Upper lobe of right lung (tissue), 1 donor: ENCODE measurements around the gene CRYGS. TPM values are rescaled to one million over a fixed set of nuclear protein-coding genes. Genes with fewer than 3 reads are reported as not detected.

Experiments
- ATAC-seq: fragments of 200-7000 bp; cut with Tn5 transposase; one replicate; pipeline ENCODE4 v1.9.1; 2020; ENCODE audit warnings: mild to moderate bottlenecking, moderate library complexity
- DNase-seq: peaks from one replicate; pipeline ENCODE4 v3.0.0-alpha.2; 2020
- H3K27ac ChIP-seq: fragments of 200-600 bp; one replicate; pipeline ENCODE4 v1.8.0; 2022
- H3K27me3 ChIP-seq: fragments of 200-600 bp; one replicate; pipeline ENCODE4 v1.8.0; 2022; ENCODE audit warnings: mild to moderate bottlenecking
- H3K36me3 ChIP-seq: fragments of 200-600 bp; one replicate; pipeline ENCODE4 v1.8.0; 2022
- H3K4me1 ChIP-seq: fragments of 200-600 bp; one replicate; pipeline ENCODE4 v1.8.0; 2022
- H3K4me3 ChIP-seq: fragments of 200-600 bp; one replicate; pipeline ENCODE4 v1.8.0; 2022; ENCODE audit warnings: mild to moderate bottlenecking
- H3K9me3 ChIP-seq: fragments of 200-600 bp; one replicate; pipeline ENCODE4 v1.8.0; 2022
- CTCF ChIP-seq: fragments of 200-600 bp; IDR thresholded peaks from one replicate; pipeline ENCODE4 v1.8.0; 2022; ENCODE audit warnings: antibody characterized with exemption
- intact Hi-C: fragments of 100-400 bp; cut with DNase I; formaldehyde crosslinking; loops from one replicate; pipeline ENCODE4 v1.11.0; 2022
- total RNA-seq: library from RNA; stranded (reverse); fragmentation: NEBNext Ultra II Directional; extraction: Animal tissue kit (Norgen Biotek cat#: 25700); gene quantifications from one replicate; pipeline ENCODE4 v1.2.1, GENCODE V29; 2021
- donor health status: DM: no; HTN: yes; CAD: no; lungs with severe emphysema.

The CRYGS gene
- total RNA-seq, 1 donor from 2014 or later, result 3.8 TPM

DNA sequence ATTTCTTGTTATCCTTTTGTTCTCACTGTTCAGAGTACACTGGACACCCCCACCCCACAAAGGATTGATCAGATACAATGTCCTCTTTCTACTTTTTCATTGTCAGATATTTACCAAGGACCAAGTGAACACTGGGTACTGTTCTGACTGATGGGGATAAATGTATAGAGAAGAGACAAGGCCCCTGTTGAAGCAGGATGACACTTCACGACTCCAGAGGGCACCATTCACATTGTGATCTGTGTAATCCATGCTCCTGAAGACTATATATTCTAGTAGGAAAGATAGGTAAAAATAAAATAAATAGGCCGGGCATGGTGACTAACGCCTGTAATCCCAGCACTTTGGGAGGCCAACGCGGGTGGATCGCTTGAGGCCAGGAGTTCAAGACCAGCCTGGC is 7.2 kb upstream of the CRYGS start:
- Histone ChIP-seq H3K27ac (no peak overlapping the region), H3K36me3 (peaks cover 73% of the 10 kb centered on the region), H3K9me3 (no peaks in the 10 kb centered on the region), H3K27me3 (no peaks in the 10 kb centered on the region), H3K4me3 (no peak overlapping the region), H3K4me1 (no peaks in the 10 kb centered on the region)
- TF ChIP-seq CTCF, result no peak
- intact Hi-C loops, result no loop called here
- DNase-seq (no peak), ATAC-seq (no peak)

DNA sequence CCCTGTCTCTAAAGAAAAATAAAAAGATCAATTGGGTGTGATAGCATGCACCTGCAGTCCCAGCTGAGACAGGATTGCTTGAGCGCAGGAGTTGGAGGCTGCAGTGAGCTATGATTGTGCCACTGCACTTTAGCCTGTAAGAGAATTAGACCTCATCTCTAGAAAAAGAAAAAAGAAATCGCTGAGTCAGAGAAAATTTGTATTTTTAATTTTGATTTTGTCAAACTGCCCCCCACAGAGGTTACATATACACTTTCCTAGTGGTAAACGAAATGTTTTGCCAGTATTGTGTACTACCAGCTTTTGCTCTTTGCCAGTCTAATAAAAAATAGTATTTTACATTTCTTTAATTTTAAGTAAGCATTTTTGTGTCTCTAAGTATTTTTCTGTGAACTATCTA is 5.3 kb upstream of the CRYGS start:
- Histone ChIP-seq H3K36me3 (peaks cover 69% of the 10 kb centered on the region), H3K4me3 (no peak overlapping the region), H3K27ac (no peak overlapping the region), H3K4me1 (no peaks in the 10 kb centered on the region), H3K27me3 (no peaks in the 10 kb centered on the region), H3K9me3 (no peaks in the 10 kb centered on the region)
- ATAC-seq, result no peak
- intact Hi-C loops, result no loop called here
- DNase-seq, result no peak
- TF ChIP-seq CTCF, result no peak

DNA sequence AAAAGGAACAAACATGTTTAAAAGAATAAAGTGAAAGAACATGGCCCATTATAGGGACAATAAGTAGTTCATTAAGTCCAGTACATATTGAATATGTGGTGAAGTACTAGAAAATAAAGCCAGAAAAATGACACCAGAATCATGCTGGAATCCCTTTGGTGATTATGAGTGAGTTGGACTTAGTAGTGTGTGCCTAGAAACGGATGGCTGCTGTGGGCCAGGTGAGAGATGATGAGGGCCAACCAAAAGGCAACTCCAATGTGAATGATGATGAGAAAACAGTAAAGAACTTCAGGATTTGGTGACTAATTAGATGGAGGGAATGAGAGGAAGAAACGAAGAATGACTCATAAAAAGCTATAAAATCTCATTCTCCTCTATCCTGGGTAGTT is 3.3 kb downstream of the CRYGS start:
- Histone ChIP-seq H3K4me3 (no peak overlapping the region), H3K36me3 (peaks cover 18% of the 10 kb centered on the region), H3K9me3 (no peaks in the 10 kb centered on the region), H3K4me1 (peaks cover 4% of the 10 kb centered on the region), H3K27me3 (no peaks in the 10 kb centered on the region), H3K27ac (no peak overlapping the region)
- ATAC-seq, result no peak
- no peak for TF ChIP-seq CTCF
- intact Hi-C loops, result no loop called here
- DNase-seq, result no peak

DNA sequence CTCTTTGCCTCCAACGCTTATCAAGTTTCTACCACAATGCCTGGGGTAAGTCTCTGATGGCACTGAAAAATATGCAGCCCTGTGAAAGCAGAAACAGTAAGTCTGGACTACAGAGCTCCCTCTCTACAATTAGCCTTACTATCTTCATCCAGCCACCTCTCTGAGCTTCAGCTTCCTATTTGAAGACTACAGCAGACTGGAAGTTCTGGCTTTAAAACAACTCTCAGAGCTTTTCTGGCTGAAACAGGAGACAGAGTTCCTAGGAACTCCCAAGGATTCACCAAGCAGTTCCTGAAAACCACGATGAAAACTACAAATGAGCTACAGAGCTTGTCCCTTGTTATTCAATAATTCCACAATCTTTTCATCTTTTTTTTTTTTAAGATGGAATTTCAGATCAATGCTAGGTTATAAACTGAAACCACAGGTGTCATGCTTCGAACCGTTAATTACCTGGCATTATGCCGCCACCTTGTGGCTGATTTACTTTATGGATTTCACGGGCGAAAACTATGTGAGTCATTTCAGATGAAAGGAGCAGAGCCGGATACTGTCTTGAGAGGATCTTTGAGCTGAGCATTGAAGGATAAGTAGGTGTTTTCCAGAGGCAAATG is 3.9 kb downstream of the CRYGS start:
- Histone ChIP-seq H3K4me1 (peaks cover 4% of the 10 kb centered on the region), H3K4me3 (no peak overlapping the region), H3K9me3 (no peaks in the 10 kb centered on the region), H3K27ac (no peak overlapping the region), H3K36me3 (peaks cover 13% of the 10 kb centered on the region), H3K27me3 (no peaks in the 10 kb centered on the region)
- peak; percentile 89 for ATAC-seq
- DNase-seq, result no peak
- TF ChIP-seq CTCF, result peak; percentile 76
- intact Hi-C loops, result no loop called here

DNA sequence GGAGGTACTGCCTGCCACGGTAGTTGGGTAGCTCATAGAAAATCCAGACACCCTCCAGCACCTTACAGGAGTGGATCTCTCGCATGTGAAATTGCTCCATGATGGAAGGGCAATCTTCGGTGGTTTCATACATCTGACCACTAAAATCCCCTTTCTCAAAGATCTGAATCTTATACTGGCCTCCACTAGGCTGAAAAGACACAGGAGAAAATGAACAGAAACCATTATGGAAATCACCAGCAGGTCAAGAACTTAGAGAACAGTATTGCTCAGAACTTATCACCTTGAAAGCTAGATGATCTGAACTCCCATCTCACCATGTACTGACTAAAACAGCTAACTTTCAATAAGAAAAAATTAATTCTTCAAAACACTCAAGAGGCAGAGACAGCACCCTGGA is 5.4 kb downstream of the CRYGS start:
- DNase-seq (no peak), ATAC-seq (no peak)
- peaks cover 4% of the 10 kb centered on the region for H3K4me1 ChIP-seq
- no peak for TF ChIP-seq CTCF
- no peaks in the 10 kb centered on the region for H3K9me3 ChIP-seq
- intact Hi-C loops, result loop anchor here (10.0 kb wide), 2 partner anchors 274 to 554 kb away; no protein-coding TSS in a partner anchor
- peaks cover 5% of the 10 kb centered on the region for H3K36me3 ChIP-seq
- no peak overlapping the region for H3K27ac ChIP-seq
- no peaks in the 10 kb centered on the region for H3K27me3 ChIP-seq
- H3K4me3 ChIP-seq, result no peak overlapping the region
